NCI-H446 treated with DMSO at 0.1 percent for 48 hours (cell line): ENCODE results near the gene STK11.
"Not testable (repeated sequence)": the region's sequence is repeated elsewhere in the genome, so short reads cannot be mapped to it uniquely, and the experiment has no call there.

Experiments used
- DNase-seq: peaks from one replicate; lab custom pipeline; 2025; lab: John Stamatoyannopoulos, UW

Gene STK11

DNA sequence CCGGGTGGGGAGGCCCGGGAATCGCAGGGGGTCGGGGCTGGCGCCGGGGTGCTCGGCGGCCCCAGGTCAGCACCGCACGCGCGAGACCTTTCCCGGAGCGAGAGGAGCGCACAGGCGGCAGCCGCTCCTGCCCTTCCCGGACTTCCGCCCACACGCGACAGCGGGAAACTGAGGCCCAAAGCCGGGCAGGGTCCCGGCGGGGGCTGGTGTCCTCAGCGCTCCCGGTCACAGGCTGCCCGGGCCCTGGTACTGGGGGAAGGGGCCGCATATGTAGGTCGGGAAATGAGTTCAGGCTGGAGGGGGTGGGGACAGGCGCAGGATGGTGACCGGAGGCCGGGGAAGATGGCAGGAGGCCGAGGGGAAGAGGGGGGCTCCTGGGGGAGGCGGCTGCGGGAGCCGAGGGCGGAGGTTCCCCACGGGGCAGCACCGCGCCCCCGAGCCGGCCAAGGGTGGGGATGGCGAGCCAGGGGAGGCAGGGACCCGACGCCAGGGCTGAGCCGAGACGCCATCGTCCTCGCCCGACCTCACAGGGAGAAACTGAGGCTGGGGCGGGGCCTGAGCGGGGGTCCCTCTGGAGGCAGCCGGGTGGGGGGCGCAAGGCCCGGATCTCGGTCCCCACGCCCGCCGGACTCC is 31.6 kb downstream of the STK11 start:
- DNase-seq: no peak

DNA sequence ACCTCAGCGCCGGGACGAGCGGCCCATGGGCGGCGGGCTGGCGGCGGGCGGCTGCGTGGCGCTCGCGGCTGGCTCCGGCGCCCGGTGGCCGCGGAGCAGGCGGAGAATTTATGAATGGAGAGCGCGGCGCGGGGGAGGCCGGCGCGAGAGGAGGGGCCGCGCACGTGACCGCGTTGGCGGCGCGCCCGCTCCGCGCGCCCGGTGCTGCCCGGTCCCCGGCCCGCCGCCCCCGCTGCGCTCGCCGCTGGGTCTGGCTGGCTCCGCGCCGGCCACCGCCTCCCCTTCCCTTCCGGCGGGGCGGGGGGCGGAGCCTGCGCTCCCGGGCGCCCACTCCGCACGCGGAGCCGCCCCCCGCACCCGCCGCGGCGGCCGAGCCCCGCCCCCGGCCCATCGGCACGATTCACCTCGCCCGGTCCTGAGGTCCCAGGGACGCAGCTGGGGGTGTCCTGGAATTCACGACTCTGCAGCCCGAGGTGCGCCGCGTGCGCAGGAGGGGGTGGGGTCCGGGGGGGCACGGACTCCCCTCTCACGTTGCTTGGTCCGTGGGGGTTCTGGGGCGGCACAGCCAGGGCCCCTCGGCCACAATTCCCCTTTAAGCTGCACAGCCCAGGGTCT is 32.3 kb downstream of the STK11 start, which contains the start of gene CBARP:
CBARP (minus strand) TSS at position 252 of the 615 bp plus-strand sequence. CDS start 1,905 bp downstream, outside the sequence.
- DNase-seq: no peak

DNA sequence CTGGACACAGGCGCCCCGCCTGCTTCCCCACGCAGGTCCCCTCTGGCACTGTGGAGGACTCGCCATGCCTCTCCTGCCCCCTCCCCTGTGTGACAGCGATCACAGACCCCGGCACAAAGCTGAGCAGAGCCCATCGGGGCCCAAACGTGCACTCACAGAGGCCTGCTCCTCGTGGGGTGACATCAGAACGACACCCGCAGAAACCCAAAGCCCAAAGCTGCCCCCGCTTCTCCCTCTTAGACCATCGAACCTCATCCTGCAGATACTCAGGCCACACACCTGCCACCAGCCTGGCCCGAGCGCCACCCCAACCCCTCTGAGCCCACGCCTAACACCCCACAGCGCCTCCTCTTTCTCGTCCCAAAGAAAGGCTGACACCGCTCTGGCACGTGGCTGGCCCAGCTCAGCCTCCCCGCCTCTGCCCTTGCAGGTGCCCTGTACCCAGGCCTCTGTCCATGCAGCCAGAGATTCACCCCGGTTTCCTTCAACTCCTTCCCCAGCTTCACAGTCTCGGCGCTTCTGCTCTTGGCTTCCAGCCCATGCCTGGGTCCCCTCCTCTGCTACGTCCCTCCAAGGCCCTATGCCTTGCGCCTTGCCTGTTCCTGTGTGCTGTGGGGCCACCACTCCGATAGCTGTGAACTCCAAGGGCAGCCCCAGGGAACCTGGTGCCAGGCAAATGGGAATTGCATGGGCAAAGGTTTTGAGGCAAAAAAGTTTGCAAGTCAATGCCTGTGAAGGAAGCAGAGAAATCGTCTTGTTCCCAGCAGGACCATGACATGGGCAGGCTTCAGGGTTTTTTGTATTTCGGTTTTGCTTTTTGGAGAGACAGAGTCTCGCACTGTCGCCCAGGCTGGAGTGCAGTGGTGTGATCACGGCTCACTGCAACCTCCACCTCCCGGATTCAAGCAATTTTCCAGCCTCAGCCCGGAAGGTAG is 33.1 kb downstream of the STK11 start:
- DNase-seq: no peak

DNA sequence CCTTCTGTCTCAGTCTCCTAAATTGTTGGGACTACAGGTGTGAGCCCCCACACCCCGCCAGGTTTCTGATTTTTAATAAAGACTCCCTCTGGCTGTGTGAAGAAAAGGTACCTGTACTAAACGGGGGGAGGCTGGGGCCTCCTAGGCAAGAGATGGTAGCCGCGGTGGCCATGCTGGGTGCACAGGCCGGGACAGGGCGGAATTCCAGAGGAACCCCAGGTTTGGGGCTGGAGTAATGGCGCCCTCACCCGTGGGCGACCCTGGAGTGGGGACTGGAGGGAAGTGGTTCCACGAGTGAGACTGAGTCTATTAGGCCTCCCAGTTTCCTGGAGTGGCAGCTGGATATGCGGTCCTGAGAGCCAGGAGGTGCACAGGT is 33.8 kb downstream of the STK11 start:
- no peak for DNase-seq

DNA sequence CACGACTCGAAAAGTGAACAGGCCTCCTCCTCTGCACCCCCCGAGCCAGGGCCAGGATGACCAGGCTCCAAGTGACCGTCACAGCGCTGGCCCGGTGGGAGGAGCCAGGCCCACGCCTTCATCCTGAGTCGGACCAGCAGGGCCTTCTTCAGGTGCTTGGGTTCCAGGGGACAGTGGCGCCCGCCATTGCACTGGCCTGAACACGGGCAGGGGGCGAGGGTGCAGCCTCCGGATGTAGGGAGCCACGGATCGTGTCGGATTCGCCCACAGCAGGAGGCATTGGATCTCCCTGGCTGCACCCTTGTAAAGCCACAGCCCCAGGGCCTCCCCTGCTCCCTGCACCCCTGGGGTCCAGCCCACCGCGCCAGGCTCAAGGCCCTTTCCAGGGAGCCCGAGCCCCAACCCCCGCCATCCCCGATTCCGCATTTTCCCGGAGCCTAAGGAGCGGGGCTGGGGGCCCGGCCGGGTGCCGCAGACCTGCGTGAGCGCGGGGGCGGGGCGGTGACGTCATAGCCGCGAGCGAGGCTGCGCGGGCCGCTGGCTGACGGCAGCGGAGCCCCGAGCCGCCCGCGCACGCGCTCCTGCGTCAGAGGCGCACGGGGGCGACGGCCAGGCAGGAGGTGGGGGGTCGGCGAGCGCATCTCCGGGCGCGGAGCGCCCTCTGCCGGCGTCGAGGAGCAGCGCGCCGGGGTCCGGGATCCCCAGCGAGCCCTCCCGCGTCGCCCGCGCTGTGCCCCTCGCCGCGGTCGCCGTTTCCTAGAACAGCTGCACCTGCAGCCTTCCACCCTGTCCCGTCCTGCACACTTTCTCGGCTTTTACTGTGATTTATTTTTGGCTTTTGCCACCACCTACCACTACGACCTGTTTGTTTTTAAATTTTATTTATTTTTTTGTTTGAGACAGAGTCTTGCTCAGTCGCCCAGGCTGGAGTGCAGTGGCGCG is 34.5 kb downstream of the STK11 start:
- peak; percentile 75 for DNase-seq

DNA sequence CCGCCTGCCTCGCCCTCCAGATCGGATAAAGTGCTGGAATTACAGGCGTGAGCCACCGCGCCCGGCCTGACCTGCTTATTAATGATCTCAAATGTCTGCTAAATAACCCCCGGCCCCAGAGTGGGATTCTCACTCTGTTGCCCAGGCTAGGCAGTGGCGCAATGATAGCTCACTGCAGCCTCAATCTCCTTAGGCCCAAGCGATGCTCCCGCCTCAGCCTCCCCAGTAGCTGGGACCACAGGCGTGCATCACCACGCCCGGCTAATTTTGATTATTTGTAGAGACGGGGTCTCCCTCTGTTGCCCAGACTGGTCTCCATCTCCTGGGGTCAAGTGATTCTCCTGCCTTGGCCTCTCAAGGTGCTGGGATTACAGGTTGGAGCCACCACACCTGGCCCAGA is 35.3 kb downstream of the STK11 start:
- no peak for DNase-seq

DNA sequence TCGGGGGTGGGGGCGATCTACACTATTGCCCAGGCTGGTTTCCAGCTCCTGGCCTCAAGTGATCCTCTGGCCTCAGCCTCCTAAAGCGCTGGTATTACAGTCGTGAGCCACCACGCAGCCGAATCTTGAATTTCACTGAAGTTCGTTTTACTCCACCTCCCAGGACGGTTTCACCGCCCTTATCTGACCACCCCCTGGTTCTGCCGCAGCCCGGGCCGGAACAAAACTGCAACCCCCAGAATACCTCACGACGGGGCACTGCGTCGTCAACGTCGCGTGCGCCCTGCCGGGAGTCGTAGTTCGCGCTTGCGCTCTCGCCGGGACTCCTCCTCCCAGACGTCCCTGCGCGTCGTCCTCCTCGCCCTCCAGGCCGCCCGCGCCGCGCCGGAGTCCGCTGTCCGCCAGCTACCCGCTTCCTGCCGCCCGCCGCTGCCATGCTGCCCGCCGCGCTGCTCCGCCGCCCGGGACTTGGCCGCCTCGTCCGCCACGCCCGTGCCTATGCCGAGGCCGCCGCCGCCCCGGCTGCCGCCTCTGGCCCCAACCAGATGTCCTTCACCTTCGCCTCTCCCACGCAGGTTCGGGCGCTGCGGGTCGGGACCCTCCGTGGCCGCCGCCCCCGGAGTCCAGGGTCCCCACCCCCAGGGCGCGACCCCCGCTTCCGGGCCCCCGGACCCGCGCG is 36.0 kb downstream of the STK11 start, which contains the start of gene ATP5F1D:
ATP5F1D (plus strand) TSS at position 335 of the 679 bp plus-strand sequence; CDS start at position 435, 100 bp downstream.
- peak; percentile 88 for DNase-seq

DNA sequence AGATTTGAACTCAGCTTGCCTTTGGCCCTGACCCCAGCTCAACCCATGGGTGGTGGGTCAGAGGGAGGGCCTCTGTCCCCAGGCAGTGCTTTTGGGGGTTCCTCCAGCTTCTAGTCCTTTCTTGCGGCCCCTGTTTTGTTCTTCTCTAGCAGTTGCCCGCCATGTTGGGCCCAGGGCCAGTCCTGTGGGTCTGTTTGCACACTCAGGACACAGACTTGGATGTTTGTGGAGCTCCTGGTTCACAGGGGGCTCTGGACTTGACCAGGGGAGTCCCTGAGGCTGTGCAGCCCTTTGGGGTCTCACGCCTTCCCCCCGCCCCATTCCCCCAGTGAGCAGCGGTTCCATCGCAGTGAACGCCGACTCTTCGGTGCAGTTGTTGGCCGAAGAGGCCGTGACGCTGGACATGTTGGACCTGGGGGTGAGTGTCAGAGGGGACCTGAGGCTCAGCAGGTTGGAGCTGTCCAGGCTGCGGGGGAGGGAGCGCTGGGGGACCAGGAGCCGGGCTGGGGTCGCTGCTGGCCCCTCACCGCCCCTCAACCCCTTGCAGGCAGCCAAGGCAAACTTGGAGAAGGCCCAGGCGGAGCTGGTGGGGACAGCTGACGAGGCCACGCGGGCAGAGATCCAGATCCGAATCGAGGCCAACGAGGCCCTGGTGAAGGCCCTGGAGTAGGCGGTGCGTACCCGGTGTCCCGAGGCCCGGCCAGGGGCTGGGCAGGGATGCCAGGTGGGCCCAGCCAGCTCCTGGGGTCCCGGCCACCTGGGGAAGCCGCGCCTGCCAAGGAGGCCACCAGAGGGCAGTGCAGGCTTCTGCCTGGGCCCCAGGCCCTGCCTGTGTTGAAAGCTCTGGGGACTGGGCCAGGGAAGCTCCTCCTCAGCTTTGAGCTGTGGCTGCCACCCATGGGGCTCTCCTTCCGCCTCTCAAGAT is 38.5 kb downstream of the STK11 start:
- peak; percentile 69 for DNase-seq

DNA sequence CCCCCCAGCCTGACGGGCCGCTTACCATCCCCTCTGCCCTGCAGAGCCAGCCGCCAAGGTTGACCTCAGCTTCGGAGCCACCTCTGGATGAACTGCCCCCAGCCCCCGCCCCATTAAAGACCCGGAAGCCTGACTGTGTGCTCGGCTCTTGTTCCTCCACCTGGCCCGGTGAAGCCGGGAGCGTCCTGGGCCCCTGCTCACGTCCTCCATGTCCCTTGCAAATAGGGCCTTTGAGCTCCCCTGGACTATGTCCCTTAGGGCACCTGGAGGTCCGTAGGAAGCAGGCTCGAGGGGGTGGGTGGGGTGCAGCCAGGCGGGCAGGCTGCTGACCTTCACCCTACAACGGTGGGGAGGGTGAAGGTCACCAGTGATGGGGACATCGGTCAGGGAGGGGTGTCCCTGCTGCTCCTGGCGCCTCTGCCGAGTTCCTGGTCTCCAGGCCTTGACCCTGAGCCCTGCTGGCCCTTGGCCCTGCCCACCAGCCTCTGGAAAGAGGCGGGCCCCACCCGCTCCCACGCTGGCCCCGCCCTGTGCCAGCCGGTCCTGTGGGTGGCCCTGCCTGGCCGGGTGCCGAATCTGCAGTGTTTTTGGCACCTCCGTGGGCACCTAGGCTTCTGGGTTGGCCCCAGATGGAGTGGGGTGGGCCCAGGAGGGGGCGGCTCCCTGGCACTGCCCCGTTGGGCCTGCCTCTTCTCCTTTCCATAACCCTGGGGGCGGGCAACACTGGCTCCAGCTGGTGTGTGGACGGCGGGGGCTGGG is 39.3 kb downstream of the STK11 start:
- peak; percentile 35 for DNase-seq

DNA sequence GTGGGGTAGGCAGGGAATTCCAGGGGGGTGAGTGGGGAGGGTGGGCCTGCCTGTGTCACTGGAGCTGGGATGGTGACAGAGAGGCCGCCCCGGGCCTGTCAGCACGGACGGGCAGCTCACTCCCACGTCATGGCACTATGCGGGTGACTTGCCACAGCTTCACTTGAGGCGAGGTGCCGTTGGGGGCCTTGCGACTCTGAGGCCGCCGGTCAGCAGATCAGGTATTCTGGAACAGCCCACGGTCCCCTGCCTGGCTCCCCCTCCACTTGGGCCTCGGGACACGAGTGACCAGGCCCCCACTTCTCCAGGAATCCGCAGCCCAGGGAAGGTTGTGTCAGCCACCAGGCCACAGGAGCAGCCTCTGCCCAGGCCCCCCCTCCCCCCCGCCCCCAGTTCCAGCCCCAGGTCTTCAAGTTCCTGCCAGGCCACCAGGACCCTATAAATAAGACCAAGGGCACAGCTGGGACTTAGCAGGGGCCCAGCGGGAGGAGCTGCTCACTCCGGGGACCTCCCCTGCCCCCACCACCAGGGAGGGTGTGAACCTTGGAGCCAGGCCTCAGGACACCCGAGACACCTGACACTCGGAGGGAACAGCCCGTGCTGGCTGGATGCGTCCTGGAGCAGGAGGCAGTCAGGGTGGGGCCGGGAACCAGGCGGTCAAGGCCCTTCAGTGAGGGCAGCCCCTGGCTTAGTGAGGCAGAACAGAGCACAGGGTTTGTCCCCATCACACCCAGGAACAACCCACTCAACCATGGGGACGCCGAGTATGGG is 40.1 kb downstream of the STK11 start:
- no peak for DNase-seq

DNA sequence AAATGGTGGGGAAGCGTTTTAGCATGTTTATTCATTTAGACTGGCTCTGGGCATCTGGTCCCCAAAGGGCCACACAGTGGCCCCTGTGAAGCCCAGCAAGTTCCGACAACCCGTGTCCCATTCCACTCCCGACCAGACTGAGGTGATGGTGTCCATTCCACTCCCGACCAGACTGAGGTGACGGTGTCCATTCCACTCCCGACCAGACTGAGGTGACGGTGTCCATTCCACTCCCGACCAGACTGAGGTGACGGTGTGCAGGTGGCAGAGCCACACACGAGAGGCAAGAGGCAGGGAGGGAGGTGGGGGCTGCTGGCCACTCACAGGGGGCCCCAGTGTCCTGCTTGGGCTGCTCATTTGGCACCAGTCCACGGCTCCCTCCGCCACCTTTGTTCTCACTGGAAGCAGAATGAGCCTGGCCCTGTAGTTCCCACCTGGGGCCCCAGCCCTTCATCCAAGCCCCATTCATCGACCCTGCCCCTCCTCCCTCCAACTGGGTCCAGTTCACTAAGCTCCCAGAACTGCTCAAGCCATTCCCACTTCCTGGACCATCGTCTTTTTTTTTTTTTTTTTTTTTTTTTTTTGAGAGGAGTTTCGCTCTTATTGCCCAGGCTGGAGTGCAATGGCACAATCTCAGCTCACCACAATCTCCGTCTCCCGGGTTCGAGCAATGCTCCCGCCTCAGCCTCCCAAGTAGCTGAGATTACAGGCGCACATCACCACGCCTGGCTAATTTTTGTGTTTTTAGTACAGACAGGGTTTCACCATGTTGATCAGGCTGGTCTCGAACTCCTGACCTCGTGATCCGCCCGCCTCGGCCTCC is 40.9 kb downstream of the STK11 start:
- DNase-seq: not testable (repeated sequence)

DNA sequence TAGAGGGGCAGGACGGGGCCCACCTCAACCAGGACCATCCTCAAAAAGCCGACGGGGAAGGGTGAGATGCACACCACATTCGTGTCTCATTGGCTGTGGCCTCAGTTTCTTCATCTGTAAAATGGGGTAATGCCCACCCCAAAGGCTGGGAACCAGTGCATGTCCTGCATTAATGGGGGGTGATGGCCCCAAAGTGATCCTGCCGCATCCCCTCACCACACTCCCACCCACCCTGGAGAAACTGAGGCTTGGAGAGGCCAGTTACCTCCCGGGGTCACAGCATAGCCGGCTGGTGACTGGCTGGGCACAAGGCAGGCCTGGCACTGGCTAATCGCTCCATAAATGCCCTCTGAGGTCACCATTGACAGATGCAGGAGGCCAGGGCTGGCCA is 42.2 kb downstream of the STK11 start:
- no peak for DNase-seq

DNA sequence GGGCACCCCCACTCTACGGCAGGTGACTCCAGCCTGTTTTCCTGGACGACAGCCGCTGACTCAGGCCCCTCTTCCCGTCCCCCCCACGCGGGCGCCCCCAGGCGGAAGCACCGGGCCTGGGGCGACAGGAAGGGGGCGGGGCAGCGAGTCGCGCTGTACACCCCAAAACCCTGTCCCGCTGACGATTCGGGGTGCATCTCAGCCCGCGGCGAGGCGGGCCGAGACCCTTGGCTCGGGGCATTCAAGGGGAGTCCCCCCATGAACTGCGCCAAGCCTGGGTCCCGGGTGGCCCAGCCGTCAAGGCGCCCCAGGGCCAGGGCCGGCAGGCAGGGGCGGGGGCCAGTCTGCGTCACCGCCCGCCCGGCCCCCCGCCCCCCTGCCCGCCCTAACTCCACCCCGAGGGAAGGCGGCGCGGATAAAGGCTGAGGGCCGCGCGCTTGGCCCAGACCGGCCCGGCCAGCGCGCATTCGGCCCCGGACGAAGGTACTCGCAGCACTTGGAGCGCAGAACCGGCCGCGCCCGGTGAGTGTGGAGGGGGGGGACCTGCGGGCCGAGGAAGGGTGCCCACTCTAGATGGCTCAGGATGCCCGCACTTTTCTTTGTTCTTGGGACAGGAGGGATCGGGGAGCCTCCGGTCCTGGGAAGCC is 42.7 kb downstream of the STK11 start, which contains the start of gene MIDN:
MIDN (plus strand) TSS at position 445 of the 647 bp plus-strand sequence. CDS start 1,714 bp downstream, outside the sequence.
- no peak for DNase-seq

DNA sequence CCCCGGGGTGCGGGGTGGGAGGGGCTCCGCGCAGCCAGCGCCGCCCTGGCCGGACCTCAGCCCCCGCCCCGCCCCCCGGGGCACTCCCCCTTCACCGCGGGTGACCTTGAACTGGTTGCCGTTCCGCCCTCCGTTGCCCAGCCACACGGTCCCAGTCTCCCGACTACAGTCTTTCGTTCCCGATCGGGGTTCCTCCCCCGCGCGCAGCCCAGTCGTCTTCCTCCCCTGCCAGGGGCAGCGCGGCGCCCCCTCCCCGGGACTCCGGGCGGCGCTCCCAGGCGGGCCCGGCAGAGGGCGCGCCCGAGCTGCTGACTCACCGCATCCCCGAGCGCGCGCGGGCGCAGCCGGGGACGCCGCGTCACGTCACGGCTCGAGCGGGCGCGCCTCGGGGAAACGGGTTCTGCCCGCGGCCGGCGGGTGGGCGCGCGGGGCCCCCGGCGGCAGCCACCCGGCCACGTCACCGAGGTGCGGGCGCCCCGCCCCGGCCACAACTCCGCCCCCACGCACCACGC is 43.3 kb downstream of the STK11 start:
- DNase-seq: peak; percentile 61

DNA sequence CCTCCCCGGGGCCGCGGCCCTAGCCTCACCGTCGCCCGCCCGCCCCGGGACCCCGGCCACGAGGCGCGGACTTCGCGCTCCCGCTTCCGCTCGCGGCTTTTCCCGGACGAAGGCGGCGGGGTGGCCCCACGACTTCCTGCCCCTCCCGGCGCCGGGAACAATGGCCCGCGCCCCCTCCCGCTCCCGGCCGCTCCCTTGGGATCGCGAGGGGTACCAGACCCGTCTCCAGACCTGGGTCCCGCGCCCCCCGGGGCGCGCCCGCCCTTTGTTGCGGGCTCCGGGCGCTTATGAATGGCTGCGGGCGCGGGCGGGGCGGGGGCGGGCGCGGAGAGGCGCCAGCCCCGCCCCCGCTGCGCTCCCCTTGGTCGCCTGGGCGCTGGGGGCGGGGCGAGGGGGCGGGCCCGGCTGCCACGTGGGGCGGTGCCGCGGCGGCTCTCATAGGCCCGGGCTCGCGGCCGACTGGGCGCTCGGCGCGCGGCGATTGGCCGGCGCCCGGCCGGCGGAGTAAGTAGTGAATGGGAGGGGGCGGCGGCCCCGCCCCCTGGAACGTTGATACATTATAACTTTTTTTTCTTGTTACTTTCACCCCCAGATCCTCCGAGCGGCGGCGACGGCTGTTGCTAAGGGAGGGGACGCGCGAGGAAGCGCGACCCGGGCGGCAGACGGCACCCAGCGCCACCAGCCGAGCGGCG is 43.9 kb downstream of the STK11 start:
- peak; percentile 96 for DNase-seq

DNA sequence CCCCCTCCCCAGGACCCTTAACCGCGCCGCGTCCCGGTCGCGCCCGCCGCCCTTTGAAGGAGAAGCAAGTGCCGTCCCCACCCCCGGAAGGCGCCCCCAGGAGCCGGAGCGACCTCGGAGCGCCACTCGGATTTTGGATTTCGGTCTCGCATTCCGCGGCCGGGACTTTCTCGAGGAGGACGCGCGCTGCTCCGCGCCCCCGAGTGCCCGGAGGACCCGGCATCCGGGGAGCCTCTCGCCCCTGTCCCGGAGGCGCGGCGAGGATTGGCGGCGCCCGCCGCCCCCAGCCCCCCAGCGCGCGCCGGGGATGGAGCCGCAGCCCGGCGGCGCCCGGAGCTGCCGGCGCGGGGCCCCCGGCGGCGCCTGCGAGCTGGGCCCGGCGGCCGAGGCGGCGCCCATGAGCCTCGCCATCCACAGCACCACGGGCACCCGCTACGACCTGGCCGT is 44.4 kb downstream of the STK11 start:
- no peak for DNase-seq
